Lung (tissue), 12 donors: ENCODE measurements around the gene ZFAND3. TPM values are rescaled to one million over a fixed set of nuclear protein-coding genes. Genes with fewer than 3 reads are reported as not detected.

ENCODE experiments used
- ATAC-seq: fragments of 200-7000 bp; cut with Tn5 transposase; one replicate; pipeline ENCODE4 v1.9.1; 2020; ENCODE audit warnings: moderate number of reproducible peaks; ENCODE audit not compliant: insufficient read depth, low FRiP score
- DNase-seq, 3 donors: peaks; one replicate each; pipeline ENCODE4 v3.0.0-alpha.2; 2013 to 2017
- H3K27ac ChIP-seq, 2 donors: one replicate each; pipeline ENCODE4 v1.5.1; 2013; ENCODE audit warnings: mild to moderate bottlenecking in 2 of 2, moderate library complexity in 2 of 2, control low read depth in 1 of 2, inconsistent platforms in 1 of 2, low read depth in 1 of 2, low read length in 1 of 2
- H3K27me3 ChIP-seq, 3 donors: one replicate each; pipeline ENCODE4 v1.5.1; 2013; ENCODE audit warnings: low read length in 2 of 3; ENCODE audit not compliant: control insufficient read depth in 3 of 3, insufficient read depth in 3 of 3
- H3K36me3 ChIP-seq, 4 donors: one replicate each; pipeline ENCODE4 v1.5.1; 2013; ENCODE audit warnings: low read length in 4 of 4, mild to moderate bottlenecking in 1 of 4, moderate library complexity in 1 of 4; ENCODE audit not compliant: control insufficient read depth in 4 of 4, insufficient read depth in 4 of 4
- H3K4me1 ChIP-seq, 5 donors: one replicate each; pipeline ENCODE4 v1.5.1; 2013; ENCODE audit warnings: low read length in 5 of 5, mild to moderate bottlenecking in 2 of 5, moderate library complexity in 1 of 5; ENCODE audit not compliant: control insufficient read depth in 5 of 5, insufficient read depth in 5 of 5
- H3K4me3 ChIP-seq: one replicate; pipeline ENCODE4 v1.5.1; 2013; ENCODE audit warnings: mild to moderate bottlenecking, control low read depth, moderate library complexity
- H3K9ac ChIP-seq, 2 donors: one replicate each; pipeline ENCODE4 v1.5.1; 2013; ENCODE audit warnings: low read length in 2 of 2, control low read depth in 1 of 2; ENCODE audit not compliant: insufficient read depth in 1 of 2
- H3K9me3 ChIP-seq, 4 donors: one replicate each; pipeline ENCODE4 v1.5.1; 2013; ENCODE audit warnings: low read length in 3 of 4, mild to moderate bottlenecking in 1 of 4, moderate library complexity in 1 of 4; ENCODE audit not compliant: control insufficient read depth in 4 of 4, insufficient read depth in 3 of 4
- CTCF ChIP-seq: IDR thresholded peaks from 2 replicates; pipeline ENCODE4 v1.5.1; 2012; ENCODE audit warnings: mild to moderate bottlenecking; ENCODE audit errors: control extremely low read depth, extremely low read depth
- WGBS, 2 donors: extraction: QIAGEN DNeasy Blood & Tissue Kit; methylation state at CpG; one replicate each; pipeline ENCODE4 v1.1.7; 2013; 5-methylcytosine and 5-hydroxymethylcytosine counted together
- polyA plus RNA-seq, 2 donors: library from polyadenylated mRNA; stranded (reverse); fragments of 200-250 nt; gene quantifications; one replicate each; pipeline ENCODE4 v1.2.1, GENCODE V29; 2013
- total RNA-seq, 2 donors: library from RNA; depleted of rRNA in 1 of 2; stranded (reverse); fragments of >200 nt in 1 of 2; gene quantifications; one replicate each; pipeline ENCODE4 v1.2.1, GENCODE V29; 2014 to 2021
- donor health status: control.
- donor health status: control.
- donor health status: Bipolar disorder and iron deficiency.
- donor health status: healthy.
- donor health status: DM: yes; HTN: yes; CAD: no.

The ZFAND3 gene
- total and polyA plus RNA-seq, 4 donors = 27.6 to 63.6 (median 51.3) TPM

- ATAC-seq = no peak
- 86 to 90% methylated on average over 2 of the region's 2 CpGs for whole genome bisulfite sequencing, 2 donors
These were observed 151.7 kb downstream of the ZFAND3 start for GRCh38 chr6:37971266-37971665.

GRCh38 chr6:37971711-37972390, 152.3 kb downstream of the ZFAND3 start:
- no peak for ATAC-seq

More at GRCh38 chr6:37971266-37971665, 151.7 kb downstream of the ZFAND3 start:
- Histone ChIP-seq H3K4me3 (no peak overlapping the region), H3K9ac (no peak overlapping the region), H3K9me3 (peaks cover 0 to 6% (median 2%) of the 10 kb centered on the region in 4 donors), H3K4me1 (peaks cover 0 to 35% (median 12%) of the 10 kb centered on the region in 5 donors), H3K36me3 (no peaks in the 10 kb centered on the region), H3K27me3 (no peaks in the 10 kb centered on the region), H3K27ac (no peak overlapping the region)
- TF ChIP-seq CTCF = no peak
- DNase-seq = peak; percentile 38 to 95 (median 94)

GRCh38 chr6:37972994-37973757, 153.6 kb downstream of the ZFAND3 start:
- ATAC-seq = no peak
- Histone ChIP-seq H3K9ac (no peak overlapping the region), H3K9me3 (peaks cover 0 to 6% (median 2%) of the 10 kb centered on the region in 4 donors), H3K4me3 (no peak overlapping the region), H3K27me3 (no peaks in the 10 kb centered on the region), H3K27ac (no peak overlapping the region), H3K36me3 (peaks cover 0 to 2% (median 0%) of the 10 kb centered on the region in 4 donors), H3K4me1 (peaks cover 0 to 35% (median 12%) of the 10 kb centered on the region in 5 donors)
- no peak for TF ChIP-seq CTCF
- 35 to 75% methylated on average over 1 of the region's 1 CpG for WGBS, 2 donors
- peak in 1 of 3 donors; percentile 34 for DNase-seq

More at GRCh38 chr6:37971711-37972390, 152.3 kb downstream of the ZFAND3 start:
- no peak overlapping the region for H3K27ac ChIP-seq
- H3K27me3 ChIP-seq = no peaks in the 10 kb centered on the region
- WGBS, 2 donors = 48 to 66% methylated on average over 4 of the region's 4 CpGs
- no peaks in the 10 kb centered on the region for H3K36me3 ChIP-seq
- H3K4me3 ChIP-seq = no peak overlapping the region
- peak; percentile 87 to 99 (median 98) for DNase-seq
- H3K9me3 ChIP-seq = peaks cover 0 to 6% (median 2%) of the 10 kb centered on the region in 4 donors
- no peak overlapping the region for H3K9ac ChIP-seq
- H3K4me1 ChIP-seq = peaks cover 0 to 35% (median 12%) of the 10 kb centered on the region in 5 donors
- TF ChIP-seq CTCF = no peak
